DOHH2 (cell line): ENCODE results near the gene CD96.
"Not testable (repeated sequence)": the region's sequence is repeated elsewhere in the genome, so short reads cannot be mapped to it uniquely, and the experiment has no call there.

Source experiments
- H3F3A ChIP-seq: fragments of 200-600 bp; sonication (generic), shearing (Covaris generic); 2 replicates; pipeline ENCODE4 v1.6.0; 2016; ENCODE audit warnings: antibody characterized with exemption, mild to moderate bottlenecking; ENCODE audit not compliant: control insufficient read depth, insufficient read depth
- H3K27ac ChIP-seq: fragments of 200-600 bp; sonication (generic); 2 replicates; pipeline ENCODE4 v1.5.1; 2014; ENCODE audit warnings: low read depth, mild to moderate bottlenecking, low read length, moderate library complexity
- H3K27me3 ChIP-seq: fragments of 200-600 bp; sonication (generic); 2 replicates; pipeline ENCODE4 v1.6.1; 2014; ENCODE audit warnings: mild to moderate bottlenecking, low read length, mixed read lengths; ENCODE audit not compliant: control insufficient read depth
- H3K36me3 ChIP-seq: fragments of 200-600 bp; sonication (generic); 2 replicates; pipeline ENCODE4 v1.6.1; 2014; ENCODE audit warnings: mild to moderate bottlenecking, low read length, moderate library complexity, mixed read lengths; ENCODE audit not compliant: control insufficient read depth
- H3K4me1 ChIP-seq: fragments of 200-600 bp; sonication (generic); 2 replicates; pipeline ENCODE4 v1.6.1; 2014; ENCODE audit warnings: mild to moderate bottlenecking, low read length, mixed read lengths; ENCODE audit not compliant: control insufficient read depth
- H3K4me2 ChIP-seq: fragments of 200-600 bp; sonication (generic); 2 replicates; pipeline ENCODE4 v1.6.0; 2014; ENCODE audit warnings: mild to moderate bottlenecking, low read length, moderate library complexity
- H3K4me3 ChIP-seq: fragments of 200-600 bp; sonication (generic); 2 replicates; pipeline ENCODE4 v1.5.1; 2014; ENCODE audit warnings: mild to moderate bottlenecking, low read length, mixed read lengths
- H3K79me2 ChIP-seq: fragments of 200-600 bp; sonication (generic); 2 replicates; pipeline ENCODE4 v1.6.1; 2014; ENCODE audit warnings: mild to moderate bottlenecking, low read length, mixed read lengths; ENCODE audit not compliant: control insufficient read depth
- H3K9me2 ChIP-seq: fragments of 200-600 bp; sonication (generic); replicated peaks from 2 replicates; pipeline ENCODE4 v1.6.1; 2014; ENCODE audit warnings: mild to moderate bottlenecking, low read length, mixed read lengths; ENCODE audit not compliant: control insufficient read depth
- H3K9me3 ChIP-seq: fragments of 200-600 bp; sonication (generic); 2 replicates; pipeline ENCODE4 v1.6.1; 2014; ENCODE audit warnings: antibody characterized with exemption, low read length, mixed read lengths; ENCODE audit not compliant: control insufficient read depth, insufficient read depth
- H4K20me1 ChIP-seq: fragments of 200-600 bp; sonication (generic); 2 replicates; pipeline ENCODE4 v1.6.0; 2014; ENCODE audit warnings: low read depth, mild to moderate bottlenecking, antibody characterized with exemption, low read length, moderate library complexity; ENCODE audit not compliant: control insufficient read depth, insufficient read depth
- CTCF ChIP-seq: fragments of 200-600 bp; sonication (generic); IDR thresholded peaks from one replicate; pipeline ENCODE4 v1.5.1; 2014; ENCODE audit warnings: antibody characterized with exemption, mild to moderate bottlenecking, low read depth, low read length; ENCODE audit not compliant: poor library complexity, severe bottlenecking
- EZH2phosphoT487 ChIP-seq: fragments of 200-600 bp; sonication (generic); IDR thresholded peaks from 2 replicates; pipeline ENCODE4 v1.6.1; 2017; ENCODE audit warnings: borderline replicate concordance, mild to moderate bottlenecking, antibody characterized with exemption, low read length, moderate library complexity, mixed read lengths

Gene CD96

GRCh38 chr3:111668888-111669488 lies 127.0 kb downstream of the CD96 start:
- Histone ChIP-seq H3K4me2 (no peak overlapping the region), H3K79me2 (no peaks in the 10 kb centered on the region), H3K27me3 (no peaks in the 10 kb centered on the region), H3K27ac (no peak overlapping the region), H3K9me2 (no peaks in the 10 kb centered on the region), H3K4me3 (no peak overlapping the region), H3K9me3 (peaks cover 5% of the 10 kb centered on the region; the same call in 1 of the 2 replicates), H4K20me1 (no peaks in the 10 kb centered on the region), H3K4me1 (peaks cover 26% of the 10 kb centered on the region), H3F3A (0 out of 2 replicates have a peak, but pooled peaks cover 4% of the 10 kb centered on the region), H3K36me3 (no peaks in the 10 kb centered on the region)
- no peak for TF ChIP-seq EZH2phosphoT487
- peak; percentile 86 for TF ChIP-seq CTCF

GRCh38 chr3:111669926-111670630 lies 128.1 kb downstream of the CD96 start:
- Histone ChIP-seq H3K4me1 (peaks cover 30% of the 10 kb centered on the region), H3K27ac (no peak overlapping the region), H3K4me2 (no peak overlapping the region)

GRCh38 chr3:111672461-111672860 lies 130.5 kb downstream of the CD96 start:
- not testable (repeated sequence) for H3K4me2 ChIP-seq, H3K9me2 ChIP-seq, H3K4me3 ChIP-seq, H3K79me2 ChIP-seq, H3F3A ChIP-seq, H3K27ac ChIP-seq, H3K36me3 ChIP-seq, H3K27me3 ChIP-seq, H3K9me3 ChIP-seq, H4K20me1 ChIP-seq
- peaks cover 50% of the 10 kb centered on the region for H3K4me1 ChIP-seq

More at GRCh38 chr3:111669926-111670630, 128.1 kb downstream of the CD96 start:
- no peaks in the 10 kb centered on the region for H3K79me2 ChIP-seq
- peaks cover 5% of the 10 kb centered on the region; the same call in 1 of the 2 replicates for H3K9me3 ChIP-seq
- H3K9me2 ChIP-seq = no peaks in the 10 kb centered on the region
- H3K27me3 ChIP-seq = no peaks in the 10 kb centered on the region
- 0 out of 2 replicates have a peak, but pooled peaks cover 4% of the 10 kb centered on the region for H3F3A ChIP-seq
- no peaks in the 10 kb centered on the region for H3K36me3 ChIP-seq
- H4K20me1 ChIP-seq = no peaks in the 10 kb centered on the region
- TF ChIP-seq CTCF = no peak
- TF ChIP-seq EZH2phosphoT487 = no peak
- no peak overlapping the region for H3K4me3 ChIP-seq

GRCh38 chr3:111675846-111676210 lies 133.8 kb downstream of the CD96 start:
- peak overlapping the region; percentile 85 for H3K4me3 ChIP-seq

More at GRCh38 chr3:111675846-111676210, 133.8 kb downstream of the CD96 start:
- Histone ChIP-seq H3F3A (no peaks in the 10 kb centered on the region), H3K36me3 (no peaks in the 10 kb centered on the region), H4K20me1 (no peaks in the 10 kb centered on the region), H3K9me2 (no peaks in the 10 kb centered on the region), H3K27ac (no peak overlapping the region), H3K9me3 (no peaks in the 10 kb centered on the region), H3K4me1 (peaks cover 32% of the 10 kb centered on the region), H3K27me3 (no peaks in the 10 kb centered on the region), H3K79me2 (no peaks in the 10 kb centered on the region), H3K4me2 (peak overlapping the region; percentile 82)
- TF ChIP-seq EZH2phosphoT487 = no peak
- no peak for TF ChIP-seq CTCF
